HEK293 (cell line): ENCODE results near the gene ZNF684.

Source experiments
- CTCF ChIA-PET: fragments of 350-600 bp; formaldehyde crosslinking; extraction: SDS; loops from one replicate; lab custom pipeline; 2021; ENCODE audit warnings: antibody characterized with exemption; lab: Yijun Ruan, JAX
- POLR2A ChIA-PET: fragments of 300-600 bp; formaldehyde crosslinking; extraction: SDS; loops from one replicate; lab custom pipeline; 2020; ENCODE audit warnings: antibody characterized with exemption, inconsistent platforms; lab: Yijun Ruan, JAX
- H3K27ac ChIP-seq: fragments of 200-500 bp; sonication (Bioruptor generic); 2 replicates; pipeline ENCODE4 v1.5.1; 2014; ENCODE audit warnings: low read depth, low read length, control low read depth, inconsistent platforms; ENCODE audit errors: extremely low read depth
- H3K36me3 ChIP-seq, 2 experiments: fragments of 200-500 bp in 1 of 2; sonication (Bioruptor generic) in 1 of 2; 1 replicate in 1 of 2; 2 replicates in 1 of 2; pipeline ENCODE4 v1.5.1; 2014 to 2017; ENCODE audit warnings: inconsistent platforms in 2 of 2, low read length in 2 of 2; ENCODE audit not compliant: control insufficient read depth in 2 of 2, insufficient read depth in 1 of 2
- H3K4me1 ChIP-seq: fragments of 200-500 bp; sonication (Bioruptor generic); 2 replicates; pipeline ENCODE4 v1.5.1; 2014; ENCODE audit warnings: mild to moderate bottlenecking, low read length, inconsistent platforms; ENCODE audit not compliant: control insufficient read depth, insufficient read depth
- H3K4me3 ChIP-seq: 2 replicates; pipeline ENCODE4 v1.5.1; 2011; ENCODE audit warnings: low read depth, mild to moderate bottlenecking, control low read depth, low read length, moderate library complexity
- H3K9me3 ChIP-seq: fragments of 200-500 bp; sonication (Bioruptor generic); 2 replicates; pipeline ENCODE4 v1.5.1; 2014; ENCODE audit warnings: low read depth, low read length, inconsistent platforms; ENCODE audit not compliant: control insufficient read depth, insufficient read depth
- MEIS1 ChIP-seq: sonication (generic); formaldehyde crosslinking; IDR thresholded peaks from 2 replicates; pipeline ENCODE4 v1.8.1; 2022; ENCODE audit warnings: missing genetic modification reagents, mild to moderate bottlenecking, borderline replicate concordance
- OSR2 ChIP-seq: fragments of 450-650 bp; formaldehyde crosslinking; IDR thresholded peaks from 2 replicates; pipeline ENCODE4 v1.5.1; 2016; ENCODE audit warnings: missing biosample characterization, missing genetic modification characterization
- PRDM1 ChIP-seq: fragments of 450-650 bp; formaldehyde crosslinking; IDR thresholded peaks from 2 replicates; pipeline ENCODE4; 2016; ENCODE audit warnings: missing biosample characterization, missing genetic modification characterization
- PRDM6 ChIP-seq: fragments of 450-650 bp; formaldehyde crosslinking; IDR thresholded peaks from 2 replicates; pipeline ENCODE4 v1.5.1; 2017; ENCODE audit warnings: missing biosample characterization, missing genetic modification characterization
- SALL2 ChIP-seq: fragments of 450-650 bp; formaldehyde crosslinking; IDR thresholded peaks from 2 replicates; pipeline ENCODE4 v1.5.0; 2017; ENCODE audit warnings: missing biosample characterization, mild to moderate bottlenecking, missing genetic modification characterization, borderline replicate concordance
- SP2 ChIP-seq: fragments of 450-650 bp; formaldehyde crosslinking; IDR thresholded peaks from 2 replicates; pipeline ENCODE4 v1.5.1; 2016; ENCODE audit warnings: missing biosample characterization, missing genetic modification characterization
- TSHZ1 ChIP-seq: fragments of 450-650 bp; formaldehyde crosslinking; IDR thresholded peaks from 2 replicates; pipeline ENCODE4 v1.5.1; 2016; ENCODE audit warnings: missing biosample characterization, missing genetic modification characterization, borderline replicate concordance
- ZBTB11 ChIP-seq: fragments of 450-650 bp; formaldehyde crosslinking; conservative IDR thresholded peaks from 2 replicates; pipeline ENCODE4 v1.5.1; 2016; ENCODE audit warnings: low read depth, missing biosample characterization, missing genetic modification characterization
- ZBTB44 ChIP-seq: fragments of 450-650 bp; IDR thresholded peaks from 2 replicates; pipeline ENCODE4 v1.5.1; 2018; ENCODE audit warnings: missing biosample characterization, mild to moderate bottlenecking, missing genetic modification characterization
- ZNF24 ChIP-seq: fragments of 450-650 bp; formaldehyde crosslinking; IDR thresholded peaks from 2 replicates; pipeline ENCODE4 v1.5.1; 2016; ENCODE audit warnings: missing biosample characterization, missing genetic modification characterization
- ZNF324 ChIP-seq: fragments of 450-650 bp; formaldehyde crosslinking; IDR thresholded peaks from 2 replicates; pipeline ENCODE4 v1.5.1; 2016; ENCODE audit warnings: missing biosample characterization, missing genetic modification characterization
- ZNF354C ChIP-seq: fragments of 450-650 bp; formaldehyde crosslinking; IDR thresholded peaks from 2 replicates; pipeline ENCODE4 v1.5.1; 2016; ENCODE audit warnings: missing biosample characterization, missing genetic modification characterization, low read depth, borderline replicate concordance
- ZNF37A ChIP-seq: fragments of 450-650 bp; IDR thresholded peaks from 2 replicates; pipeline ENCODE4 v1.5.1; 2018; ENCODE audit warnings: missing biosample characterization, missing genetic modification characterization
- ZNF416 ChIP-seq: fragments of 450-650 bp; formaldehyde crosslinking; IDR thresholded peaks from 2 replicates; pipeline ENCODE4 v1.5.1; 2016; ENCODE audit warnings: missing biosample characterization, missing genetic modification characterization
- ZNF48 ChIP-seq: fragments of 450-650 bp; formaldehyde crosslinking; IDR thresholded peaks from 2 replicates; pipeline ENCODE4 v1.5.1; 2016; ENCODE audit warnings: missing biosample characterization, missing genetic modification characterization
- ZNF514 ChIP-seq: fragments of 450-650 bp; formaldehyde crosslinking; IDR thresholded peaks from 2 replicates; pipeline ENCODE4 v1.5.1; 2016; ENCODE audit warnings: missing biosample characterization, missing genetic modification characterization
- ZNF560 ChIP-seq: fragments of 450-650 bp; formaldehyde crosslinking; IDR thresholded peaks from 2 replicates; pipeline ENCODE4 v1.5.1; 2017; ENCODE audit warnings: missing biosample characterization, missing genetic modification characterization, borderline replicate concordance
- ZNF639 ChIP-seq: fragments of 450-650 bp; formaldehyde crosslinking; IDR thresholded peaks from 2 replicates; pipeline ENCODE4 v1.5.1; 2016; ENCODE audit warnings: missing biosample characterization, missing genetic modification characterization
- TF ChIP-seq, protein P1 (sequence below): fragments of 450-650 bp; formaldehyde crosslinking; IDR thresholded peaks from 2 replicates; pipeline ENCODE4 v1.5.1; 2016; ENCODE audit warnings: missing biosample characterization, missing genetic modification characterization
- TF ChIP-seq, protein P2 (sequence below): fragments of 450-650 bp; formaldehyde crosslinking; IDR thresholded peaks from 2 replicates; pipeline ENCODE4; 2016; ENCODE audit warnings: missing biosample characterization, missing genetic modification characterization

Gene ZNF684

GRCh38 chr1:40583980-40584379 is 52.5 kb downstream of the ZNF684 start:
- Histone ChIP-seq H3K4me3 (no peak overlapping the region), H3K4me1 (no peaks in the 10 kb centered on the region), H3K36me3 (no peaks in the 10 kb centered on the region), H3K27ac (no peak overlapping the region), H3K9me3 (no peaks in the 10 kb centered on the region)
- POLR2A ChIA-PET: no interaction called here
- CTCF ChIA-PET: no interaction called here
- TF ChIP-seq OSR2 (no peak), ZNF560 (tag by site-specific recombination) (no peak), ZNF48 (tag by site-specific recombination) (no peak), ZNF639 (tag by site-specific recombination) (no peak), SALL2 (no peak), SP2 (tag by site-specific recombination) (no peak), ZNF514 (tag by site-specific recombination) (no peak), ZBTB11 (no peak), TSHZ1 (tag by site-specific recombination) (no peak), PRDM6 (tag by site-specific recombination) (no peak), ZNF324 (tag by site-specific recombination) (no peak), ZNF354C (tag by site-specific recombination) (no peak), PRDM1 (tag by site-specific recombination) (no peak), ZBTB44 (tag by site-specific recombination) (no peak), ZNF416 (tag by site-specific recombination) (no peak), MEIS1 (CRISPR knock-in tag) (no peak), ZNF24 (no peak), ZNF37A (tag by site-specific recombination) (no peak)
- TF ChIP-seq, protein P1, sequence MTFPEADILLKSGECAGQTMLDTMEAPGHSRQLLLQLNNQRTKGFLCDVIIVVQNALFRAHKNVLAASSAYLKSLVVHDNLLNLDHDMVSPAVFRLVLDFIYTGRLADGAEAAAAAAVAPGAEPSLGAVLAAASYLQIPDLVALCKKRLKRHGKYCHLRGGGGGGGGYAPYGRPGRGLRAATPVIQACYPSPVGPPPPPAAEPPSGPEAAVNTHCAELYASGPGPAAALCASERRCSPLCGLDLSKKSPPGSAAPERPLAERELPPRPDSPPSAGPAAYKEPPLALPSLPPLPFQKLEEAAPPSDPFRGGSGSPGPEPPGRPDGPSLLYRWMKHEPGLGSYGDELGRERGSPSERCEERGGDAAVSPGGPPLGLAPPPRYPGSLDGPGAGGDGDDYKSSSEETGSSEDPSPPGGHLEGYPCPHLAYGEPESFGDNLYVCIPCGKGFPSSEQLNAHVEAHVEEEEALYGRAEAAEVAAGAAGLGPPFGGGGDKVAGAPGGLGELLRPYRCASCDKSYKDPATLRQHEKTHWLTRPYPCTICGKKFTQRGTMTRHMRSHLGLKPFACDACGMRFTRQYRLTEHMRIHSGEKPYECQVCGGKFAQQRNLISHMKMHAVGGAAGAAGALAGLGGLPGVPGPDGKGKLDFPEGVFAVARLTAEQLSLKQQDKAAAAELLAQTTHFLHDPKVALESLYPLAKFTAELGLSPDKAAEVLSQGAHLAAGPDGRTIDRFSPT (tag by site-specific recombination): no peak
- TF ChIP-seq, protein P2, sequence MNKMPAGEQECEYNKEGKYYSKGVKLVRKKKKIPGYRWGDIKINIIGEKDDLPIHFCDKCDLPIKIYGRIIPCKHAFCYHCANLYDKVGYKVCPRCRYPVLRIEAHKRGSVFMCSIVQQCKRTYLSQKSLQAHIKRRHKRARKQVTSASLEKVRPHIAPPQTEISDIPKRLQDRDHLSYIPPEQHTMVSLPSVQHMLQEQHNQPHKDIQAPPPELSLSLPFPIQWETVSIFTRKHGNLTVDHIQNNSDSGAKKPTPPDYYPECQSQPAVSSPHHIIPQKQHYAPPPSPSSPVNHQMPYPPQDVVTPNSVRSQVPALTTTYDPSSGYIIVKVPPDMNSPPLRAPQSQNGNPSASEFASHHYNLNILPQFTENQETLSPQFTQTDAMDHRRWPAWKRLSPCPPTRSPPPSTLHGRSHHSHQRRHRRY (tag by site-specific recombination): no peak
